Iris pigment epithelial cell (primary cell): ENCODE data around the gene DEGS1.
A peak's percentile ranks its signal among the peaks of the same experiment; 100 is the strongest.

Experiments
- DNase-seq: peaks from one replicate; pipeline ENCODE4 v3.0.0-alpha.2; 2011; ENCODE audit warnings: low read depth

Gene DEGS1

GRCh38 chr1:224182866-224183590 lies at the start of gene DEGS1:
Gene DEGS1, plus strand, starts transcription at chr1:224183240. Its CDS starts 97 bp downstream, at chr1:224183337.
- peak; percentile 78 for DNase-seq

- no peak for DNase-seq
Measured at GRCh38 chr1:224133741-224134299, 49.2 kb upstream of the DEGS1 start.

GRCh38 chr1:224137518-224137917 lies 45.5 kb upstream of the DEGS1 start:
- DNase-seq = no peak

GRCh38 chr1:224138198-224138597 lies 44.8 kb upstream of the DEGS1 start:
- DNase-seq = no peak

- no peak for DNase-seq
Measured at GRCh38 chr1:224141693-224142092, 41.3 kb upstream of the DEGS1 start.

- DNase-seq = no peak
Measured at GRCh38 chr1:224149709-224150108, 33.3 kb upstream of the DEGS1 start.

- DNase-seq = no peak
Measured at GRCh38 chr1:224151117-224151516, 31.9 kb upstream of the DEGS1 start.

GRCh38 chr1:224157316-224157715 lies 25.7 kb upstream of the DEGS1 start:
- DNase-seq = no peak

- DNase-seq = no peak
Measured at GRCh38 chr1:224159541-224159940, 23.5 kb upstream of the DEGS1 start.

- no peak for DNase-seq
Measured at GRCh38 chr1:224160171-224160682, 22.8 kb upstream of the DEGS1 start.

- no peak for DNase-seq
Measured at GRCh38 chr1:224162768-224163167, 20.3 kb upstream of the DEGS1 start.

- no peak for DNase-seq
Measured at GRCh38 chr1:224163311-224163710, 19.7 kb upstream of the DEGS1 start.

- peak; percentile 93 for DNase-seq
Measured at GRCh38 chr1:224168859-224169380, 14.1 kb upstream of the DEGS1 start.

- no peak for DNase-seq
Measured at GRCh38 chr1:224169718-224170270, 13.2 kb upstream of the DEGS1 start.

- no peak for DNase-seq
Measured at GRCh38 chr1:224170343-224170742, 12.7 kb upstream of the DEGS1 start.

- DNase-seq = peak; percentile 36
Measured at GRCh38 chr1:224170748-224171478, 12.1 kb upstream of the DEGS1 start.

- no peak for DNase-seq
Measured at GRCh38 chr1:224172229-224172628, 10.8 kb upstream of the DEGS1 start.

- DNase-seq = no peak
Measured at GRCh38 chr1:224173523-224173922, 9.5 kb upstream of the DEGS1 start.

- DNase-seq = peak; percentile 31
Measured at GRCh38 chr1:224175617-224176016, 7.4 kb upstream of the DEGS1 start.

GRCh38 chr1:224177356-224177999 lies 5.6 kb upstream of the DEGS1 start:
- DNase-seq = no peak

- DNase-seq = no peak
Measured at GRCh38 chr1:224178894-224179293, 4.1 kb upstream of the DEGS1 start.
